KOPT-K1 (cell line): ENCODE data around the gene ZMYND8.
"Not testable (repeated sequence)": the region's sequence is repeated elsewhere in the genome, so short reads cannot be mapped to it uniquely, and the experiment has no call there.

Experiments
- H3K27ac ChIP-seq: fragments of 200-600 bp; sonication (generic); 2 replicates; pipeline ENCODE4 v1.5.1; 2016; ENCODE audit warnings: antibody characterized with exemption, mild to moderate bottlenecking, low read depth, low read length; ENCODE audit not compliant: poor library complexity, severe bottlenecking
- H3K36me3 ChIP-seq: fragments of 200-600 bp; sonication (generic); 2 replicates; pipeline ENCODE4 v1.5.1; 2017; ENCODE audit warnings: antibody characterized with exemption, mild to moderate bottlenecking, low read length, moderate library complexity; ENCODE audit not compliant: insufficient read depth
- H3K9me3 ChIP-seq: fragments of 200-600 bp; sonication (generic); 2 replicates; pipeline ENCODE4 v1.5.1; 2017; ENCODE audit warnings: antibody characterized with exemption, low read length, mild to moderate bottlenecking; ENCODE audit not compliant: insufficient read depth, poor library complexity, severe bottlenecking

The ZMYND8 gene

GRCh38 chr20:47271046-47271615 lies 85.4 kb downstream of the ZMYND8 start:
- Histone ChIP-seq H3K27ac (no peak overlapping the region), H3K9me3 (no peaks in the 10 kb centered on the region), H3K36me3 (peaks cover 70% of the 10 kb centered on the region)

- no peak overlapping the region for H3K27ac ChIP-seq
- H3K9me3 ChIP-seq: no peaks in the 10 kb centered on the region
- peaks cover 54% of the 10 kb centered on the region for H3K36me3 ChIP-seq
These were observed 87.0 kb downstream of the ZMYND8 start for GRCh38 chr20:47269309-47270165.

GRCh38 chr20:47267621-47268020 lies 88.9 kb downstream of the ZMYND8 start:
- Histone ChIP-seq H3K9me3 (no peaks in the 10 kb centered on the region), H3K27ac (no peak overlapping the region), H3K36me3 (peaks cover 52% of the 10 kb centered on the region)

- peaks cover 52% of the 10 kb centered on the region for H3K36me3 ChIP-seq
These were observed 89.5 kb downstream of the ZMYND8 start for GRCh38 chr20:47266847-47267515.

GRCh38 chr20:47265984-47266383 lies 90.5 kb downstream of the ZMYND8 start:
- Histone ChIP-seq H3K27ac (no peak overlapping the region), H3K9me3 (no peaks in the 10 kb centered on the region), H3K36me3 (peaks cover 54% of the 10 kb centered on the region)

More at GRCh38 chr20:47266847-47267515, 89.5 kb downstream of the ZMYND8 start:
- Histone ChIP-seq H3K9me3 (no peaks in the 10 kb centered on the region), H3K27ac (no peak overlapping the region)

GRCh38 chr20:47265214-47265613 lies 91.3 kb downstream of the ZMYND8 start:
- H3K9me3 ChIP-seq: no peaks in the 10 kb centered on the region
- H3K27ac ChIP-seq: no peak overlapping the region
- H3K36me3 ChIP-seq: peaks cover 58% of the 10 kb centered on the region

- H3K9me3 ChIP-seq, H3K27ac ChIP-seq: not testable (repeated sequence)
- peaks cover 60% of the 10 kb centered on the region for H3K36me3 ChIP-seq
These were observed 92.2 kb downstream of the ZMYND8 start for GRCh38 chr20:47264137-47264769.

GRCh38 chr20:47263465-47264084 lies 92.9 kb downstream of the ZMYND8 start:
- Histone ChIP-seq H3K36me3 (peaks cover 61% of the 10 kb centered on the region), H3K27ac (no peak overlapping the region), H3K9me3 (no peaks in the 10 kb centered on the region)

GRCh38 chr20:47263080-47263464 lies 93.4 kb downstream of the ZMYND8 start:
- Histone ChIP-seq H3K9me3 (no peaks in the 10 kb centered on the region), H3K36me3 (peaks cover 60% of the 10 kb centered on the region), H3K27ac (no peak overlapping the region)

- no peaks in the 10 kb centered on the region for H3K9me3 ChIP-seq
- no peak overlapping the region for H3K27ac ChIP-seq
- H3K36me3 ChIP-seq: peaks cover 55% of the 10 kb centered on the region
These were observed 94.0 kb downstream of the ZMYND8 start for GRCh38 chr20:47262365-47263013.

GRCh38 chr20:47262008-47262364 lies 94.5 kb downstream of the ZMYND8 start:
- peaks cover 55% of the 10 kb centered on the region for H3K36me3 ChIP-seq
- H3K27ac ChIP-seq: no peak overlapping the region
- no peaks in the 10 kb centered on the region for H3K9me3 ChIP-seq

- H3K9me3 ChIP-seq, H3K27ac ChIP-seq: not testable (repeated sequence)
- peaks cover 49% of the 10 kb centered on the region for H3K36me3 ChIP-seq
These were observed 95.2 kb downstream of the ZMYND8 start for GRCh38 chr20:47261161-47261774.

GRCh38 chr20:47260540-47261126 lies 95.9 kb downstream of the ZMYND8 start:
- H3K9me3 ChIP-seq, H3K27ac ChIP-seq: not testable (repeated sequence)
- peaks cover 47% of the 10 kb centered on the region for H3K36me3 ChIP-seq
